CD4-positive, alpha-beta T cell (primary cell): Measurements from ENCODE around the gene ZBTB43. TPM values are rescaled to one million over a fixed set of nuclear protein-coding genes. Genes with fewer than 3 reads are reported as not detected.
A peak's percentile ranks its signal among the peaks of the same experiment; 100 is the strongest.

Source experiments
- ATAC-seq: fragments of 200-7000 bp; cut with Tn5 transposase; one replicate; pipeline ENCODE4 v1.10.0; 2022; ENCODE audit warnings: mild to moderate bottlenecking; ENCODE audit not compliant: poor library complexity
- CTCF ChIA-PET: fragments of 350-600 bp; sonication (Branson Sonifier 250); formaldehyde crosslinking; loops from one replicate; lab custom pipeline; 2021; ENCODE audit warnings: antibody characterized with exemption, inconsistent platforms; lab: Charles Lee
- POLR2A ChIA-PET: fragments of 350-600 bp; sonication (Branson Sonifier 250); formaldehyde crosslinking; loops from one replicate; lab custom pipeline; 2021; ENCODE audit warnings: antibody characterized with exemption, inconsistent platforms; lab: Charles Lee
- DNase-seq, 14 experiments: peaks; one replicate each; pipeline ENCODE4 v3.0.0-alpha.2; 2013 to 2020; ENCODE audit warnings: mixed read lengths in 2 of 14
- H3K27ac ChIP-seq, 2 donors: one replicate each; pipeline versions ENCODE4 v1.5.1 to v1.7.0; 2013; ENCODE audit warnings: low read length in 2 of 2, low read depth in 1 of 2, mild to moderate bottlenecking in 1 of 2
- H3K27me3 ChIP-seq, 2 experiments: 1 replicate in 1 of 2; 2 replicates in 1 of 2; pipeline versions ENCODE4 v1.6.1 to v1.7.0; 2013; ENCODE audit warnings: low read length in 2 of 2, control low read depth in 1 of 2, mild to moderate bottlenecking in 1 of 2, moderate library complexity in 1 of 2; ENCODE audit not compliant: insufficient read depth in 2 of 2, control insufficient read depth in 1 of 2
- H3K36me3 ChIP-seq: one replicate; pipeline ENCODE4 v1.6.1; 2013; ENCODE audit warnings: low read length, control low read depth; ENCODE audit not compliant: insufficient read depth
- H3K4me1 ChIP-seq: one replicate; pipeline ENCODE4 v1.6.1; 2013; ENCODE audit warnings: low read length, control low read depth; ENCODE audit not compliant: insufficient read depth
- H3K4me3 ChIP-seq: one replicate; pipeline ENCODE4 v1.5.1; 2013; ENCODE audit warnings: mild to moderate bottlenecking, low read length, moderate library complexity
- H3K9me3 ChIP-seq, 2 experiments: 1 replicate in 1 of 2; 2 replicates in 1 of 2; pipeline versions ENCODE4 v1.6.1 to v1.7.0; 2013; ENCODE audit warnings: low read length in 2 of 2, mild to moderate bottlenecking in 2 of 2, control low read depth in 1 of 2, moderate library complexity in 1 of 2; ENCODE audit not compliant: control insufficient read depth in 1 of 2, insufficient read depth in 1 of 2
- H3K27ac Mint-ChIP-seq: one replicate; pipeline ENCODE4 v1.8.0; 2020; ENCODE audit warnings: mixed read lengths
- H3K27me3 Mint-ChIP-seq: one replicate; pipeline ENCODE4 v1.8.0; 2021; ENCODE audit warnings: mixed read lengths
- H3K36me3 Mint-ChIP-seq: one replicate; pipeline ENCODE4 v1.8.0; 2021; ENCODE audit warnings: low read depth, mixed read lengths
- H3K4me1 Mint-ChIP-seq: one replicate; pipeline ENCODE4 v1.8.0; 2021; ENCODE audit warnings: low read depth, mixed read lengths
- H3K4me3 Mint-ChIP-seq: one replicate; pipeline ENCODE4 v1.8.0; 2020; ENCODE audit warnings: mild to moderate bottlenecking, mixed read lengths
- H3K9me3 Mint-ChIP-seq: one replicate; pipeline ENCODE4 v1.8.0; 2020; ENCODE audit warnings: mixed read lengths
- CTCF ChIP-seq: fragments of 200-600 bp; IDR thresholded peaks from one replicate; pipeline ENCODE4 v1.8.0; 2022; ENCODE audit warnings: antibody characterized with exemption, mild to moderate bottlenecking
- intact Hi-C, 2 experiments: fragments of 100-400 bp; cut with DNase I in 1 of 2; cut with micrococcal nuclease in 1 of 2; formaldehyde crosslinking; loops; one replicate each; pipeline versions ENCODE4 v1.15.1 to v1.9.0; 2023 to 2025; cut with DNase I, micrococcal nuclease
- total RNA-seq, 174 experiments: library from RNA in 2 of 174; stranded (reverse) in 2 of 174; gene quantifications; one replicate each; pipeline ENCODE4 v1.2.3 and lab custom pipeline; 2021 to 2026

The ZBTB43 gene
- total RNA-seq, 2 experiments from 2014 or later = 47.7 to 50.8 TPM

- H3K9me3 Mint-ChIP-seq = no peaks in the 10 kb centered on the region
- peaks cover 19% of the 10 kb centered on the region for H3K4me1 ChIP-seq
- no peaks in the 10 kb centered on the region for H3K9me3 ChIP-seq
- H3K4me3 ChIP-seq = peak overlapping the region; percentile 75
- DNase-seq (peak in 1 of 14 experiments; percentile 8), ATAC-seq (no peak)
- peak overlapping the region; percentile 96 for H3K27ac Mint-ChIP-seq
- ChIA-PET CTCF (interaction anchor here (0.5 to 2.7 kb wide), 2 partner anchors 81 to 98 kb away, joined by 3 to 13 read pairs; no protein-coding TSS in a partner anchor), POLR2A (interaction anchor here (1.0 to 4.4 kb wide), 3 partner anchors 11 to 82 kb away, joined by 5 to 25 read pairs (median 5); no protein-coding TSS in a partner anchor)
- H3K4me1 Mint-ChIP-seq = peaks cover 48% of the 10 kb centered on the region
- H3K27me3 ChIP-seq = no peaks in the 10 kb centered on the region
- no peak for TF ChIP-seq CTCF
- H3K27ac ChIP-seq = peak overlapping the region in 1 of 2 donors; percentile 55
- intact Hi-C loops = loop anchor here in 1 of 2 experiments (2.0 kb wide), 2 partner anchors 57 to 111 kb away; partner anchors contain the start of genes RALGPS1 and ZBTB34
- peaks cover 37% of the 10 kb centered on the region for H3K36me3 Mint-ChIP-seq
- H3K4me3 Mint-ChIP-seq = peak overlapping the region; percentile 99
- H3K36me3 ChIP-seq = peaks cover under 1% of the 10 kb centered on the region
- no peaks in the 10 kb centered on the region for H3K27me3 Mint-ChIP-seq
Measured at GRCh38 chr9:126804198-126804695, 593 bp upstream of the ZBTB43 start.

GRCh38 chr9:126805554-126806262 lies 868 bp downstream of the ZBTB43 start:
- ChIA-PET POLR2A (interaction anchor here (0.6 to 4.4 kb wide), 4 partner anchors 10 to 1980 kb away, joined by 3 to 25 read pairs (median 4); no protein-coding TSS in a partner anchor), CTCF (interaction anchor here (0.6 to 2.7 kb wide), 3 partner anchors 26 to 100 kb away, joined by 3 to 13 read pairs (median 3); no protein-coding TSS in a partner anchor)
- Histone ChIP-seq H3K27me3 (no peaks in the 10 kb centered on the region), H3K27ac (peak overlapping the region; percentile 79 to 88), H3K4me1 (peaks cover 19% of the 10 kb centered on the region), H3K4me3 (peak overlapping the region; percentile 75), H3K9me3 (no peaks in the 10 kb centered on the region), H3K36me3 (peaks cover 6% of the 10 kb centered on the region)
- Mint-ChIP-seq H3K4me1 (peaks cover 49% of the 10 kb centered on the region), H3K27me3 (no peaks in the 10 kb centered on the region), H3K9me3 (no peaks in the 10 kb centered on the region), H3K36me3 (peaks cover 43% of the 10 kb centered on the region), H3K27ac (peak overlapping the region; percentile 96), H3K4me3 (peak overlapping the region; percentile 99)
- TF ChIP-seq CTCF = no peak
- intact Hi-C loops = loop anchor here in 1 of 2 experiments (2.0 to 5.0 kb wide), 3 partner anchors 55 to 1543 kb away; partner anchors contain the start of genes GAPVD1, RALGPS1 and ZBTB34
- ATAC-seq (peak; percentile 67), DNase-seq (peak; percentile 33 to 93 (median 67))

- intact Hi-C loops = loop anchor here in 1 of 2 experiments (5.0 kb wide), 1 partner anchor 1544 kb away; the partner anchor contains the start of gene GAPVD1
- CTCF ChIA-PET = interaction anchor here (0.7 to 2.7 kb wide), 2 partner anchors 25 to 101 kb away, joined by 3 to 13 read pairs; no protein-coding TSS in a partner anchor
- Mint-ChIP-seq H3K9me3 (no peaks in the 10 kb centered on the region), H3K27ac (peak overlapping the region; percentile 96), H3K36me3 (peaks cover 47% of the 10 kb centered on the region), H3K4me1 (peaks cover 53% of the 10 kb centered on the region), H3K27me3 (no peaks in the 10 kb centered on the region), H3K4me3 (peak overlapping the region; percentile 99)
- Histone ChIP-seq H3K9me3 (no peaks in the 10 kb centered on the region), H3K4me1 (peaks cover 19% of the 10 kb centered on the region), H3K36me3 (peaks cover 9% of the 10 kb centered on the region), H3K27me3 (no peaks in the 10 kb centered on the region), H3K27ac (peak overlapping the region; percentile 79 to 88), H3K4me3 (no peak overlapping the region)
- peak in 1 of 14 experiments; percentile 17 for DNase-seq
- POLR2A ChIA-PET = interaction anchor here (4.4 kb wide), 1 partner anchor 84 kb away, joined by 25 read pairs; no protein-coding TSS in a partner anchor
- ATAC-seq = no peak
- no peak for TF ChIP-seq CTCF
Measured at GRCh38 chr9:126806336-126806735, 1.5 kb downstream of the ZBTB43 start.
